ENCODE measurements around the gene CLTCL1.

GRCh38 chr22:19203834-19204233 lies 87.7 kb downstream of the CLTCL1 start:
- TF ChIP-seq CTCF (IDR thresholded peaks at IDR 0.05) (no peak), POLR2A (IDR thresholded peaks at IDR 0.05) (no peak)

Measured in heart left ventricle (tissue), 13 donors.